Measurements from ENCODE around the gene STK36.

- TF ChIP-seq TAF1 (IDR thresholded peaks at IDR 0.05; ENCODE audit: borderline replicate concordance, insufficient read depth, low read length), result no peak
- no peak for TF ChIP-seq POLR2AphosphoS5 (IDR thresholded peaks at IDR 0.05; ENCODE audit: low read depth, low read length)
- no peak for TF ChIP-seq REST (IDR thresholded peaks at IDR 0.05; ENCODE audit: insufficient read depth in 1 of 2, low read depth in 2 of 2, low read length in 2 of 2)
- no peak for TF ChIP-seq SIN3A (IDR thresholded peaks at IDR 0.05; ENCODE audit: borderline replicate concordance, insufficient read depth, low read length)
- no peak for TF ChIP-seq FOXP2 (optimal IDR thresholded peaks at IDR 0.05; ENCODE audit: borderline replicate concordance, extremely low read depth, extremely low read length, insufficient read depth)
Observed at GRCh38 chr2:218663901-218664300, 8.0 kb upstream of the STK36 start.

All from PFSK-1 (cell line).